Ascending aorta (tissue), 2 donors: ENCODE measurements around the gene MDH2. TPM values are rescaled to one million over a fixed set of nuclear protein-coding genes. Genes with fewer than 3 reads are reported as not detected.
"Not testable (repeated sequence)": the region's sequence is repeated elsewhere in the genome, so short reads cannot be mapped to it uniquely, and the experiment has no call there.

Source experiments
- DNase-seq, 2 donors: peaks; one replicate each; pipeline ENCODE4 v3.0.0-alpha.2; 2019; ENCODE audit warnings: low spot score in 2 of 2
- H3K27ac ChIP-seq, 2 donors: fragments of 200-600 bp; sonication (generic); one replicate each; pipeline ENCODE4 v1.5.1; 2016 to 2017; ENCODE audit warnings: mild to moderate bottlenecking in 1 of 2
- H3K27me3 ChIP-seq: fragments of 200-600 bp; sonication (generic); one replicate; pipeline ENCODE4 v1.5.1; 2017
- H3K36me3 ChIP-seq, 2 donors: fragments of 200-600 bp; sonication (generic); one replicate each; pipeline ENCODE4 v1.5.1; 2016
- H3K4me1 ChIP-seq, 2 donors: fragments of 200-600 bp; sonication (generic); one replicate each; pipeline ENCODE4 v1.5.1; 2016 to 2017; ENCODE audit warnings: mild to moderate bottlenecking in 1 of 2
- H3K4me3 ChIP-seq, 2 donors: fragments of 200-600 bp; sonication (generic); one replicate each; pipeline ENCODE4 v1.5.1; 2016 to 2017; ENCODE audit warnings: mild to moderate bottlenecking in 1 of 2
- H3K9me3 ChIP-seq, 2 donors: fragments of 200-600 bp; sonication (generic); one replicate each; pipeline ENCODE4 v1.5.1; 2016
- CTCF ChIP-seq, 3 experiments: fragments of 200-600 bp in 2 of 3; fragments of 450-650 bp in 1 of 3; sonication (generic) in 2 of 3; IDR thresholded peaks; one replicate each; pipeline ENCODE4 v1.5.1; 2016 to 2019; ENCODE audit warnings: antibody characterized with exemption in 3 of 3, mild to moderate bottlenecking in 1 of 3, moderate library complexity in 1 of 3
- intact Hi-C: fragments of 100-400 bp; cut with DNase I; formaldehyde crosslinking; loops from one replicate; pipeline ENCODE4 v1.15.1; 2023
- total RNA-seq: library from RNA; depleted of rRNA; stranded (reverse); fragments of >200 nt; gene quantifications from one replicate; pipeline ENCODE4 v1.1.0, GENCODE V29; 2016

MDH2 gene
- total RNA-seq, 1 donor from 2014 or later = 63.5 TPM

GRCh38 chr7:76089865-76090475, 42.1 kb downstream of the MDH2 start:
- no peak overlapping the region for H3K27ac ChIP-seq
- no peak overlapping the region for H3K4me3 ChIP-seq
- no peaks in the 10 kb centered on the region for H3K4me1 ChIP-seq
- H3K9me3 ChIP-seq = no peaks in the 10 kb centered on the region
- intact Hi-C loops = no loop called here
- DNase-seq = no peak
- H3K36me3 ChIP-seq = no peaks in the 10 kb centered on the region
- H3K27me3 ChIP-seq = no peaks in the 10 kb centered on the region
- TF ChIP-seq CTCF (IDR thresholded peaks at IDR 0.05) = no peak

GRCh38 chr7:76091506-76091905, 43.6 kb downstream of the MDH2 start:
- Histone ChIP-seq H3K27ac (no peak overlapping the region), H3K27me3 (no peaks in the 10 kb centered on the region), H3K4me3 (no peak overlapping the region), H3K4me1 (no peaks in the 10 kb centered on the region), H3K36me3 (no peaks in the 10 kb centered on the region), H3K9me3 (no peaks in the 10 kb centered on the region)
- intact Hi-C loops = no loop called here
- DNase-seq = no peak
- no peak for TF ChIP-seq CTCF (IDR thresholded peaks at IDR 0.05)

DNA sequence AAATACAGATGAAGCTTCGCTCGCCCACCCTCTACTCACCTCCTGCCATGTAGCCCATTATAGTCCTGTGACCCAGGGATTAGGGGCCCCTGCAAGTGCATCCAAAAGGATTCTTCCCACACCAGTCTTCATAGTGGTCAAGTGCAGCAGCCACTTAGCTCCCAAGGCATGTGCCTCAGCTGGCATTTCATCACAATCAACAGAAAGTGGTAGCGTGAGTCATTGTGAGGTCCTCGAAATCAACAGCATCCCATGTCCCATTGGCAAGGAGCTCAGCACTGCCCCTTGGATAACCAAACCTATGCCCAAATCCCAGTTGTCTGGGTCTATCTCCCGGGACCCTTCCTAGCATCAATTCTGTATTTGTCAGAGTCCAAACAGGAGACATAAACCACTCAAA, 45.6 kb downstream of the MDH2 start:
- H3K4me3 ChIP-seq, H3K27ac ChIP-seq, H3K9me3 ChIP-seq, H3K4me1 ChIP-seq, intact Hi-C loops, H3K36me3 ChIP-seq, H3K27me3 ChIP-seq, DNase-seq: not testable (repeated sequence)

GRCh38 chr7:76094326-76094725, 46.4 kb downstream of the MDH2 start:
- H3K27ac ChIP-seq, H3K4me3 ChIP-seq, DNase-seq, intact Hi-C loops, H3K4me1 ChIP-seq, H3K36me3 ChIP-seq, H3K9me3 ChIP-seq, H3K27me3 ChIP-seq: not testable (repeated sequence)

- no peak for TF ChIP-seq CTCF (IDR thresholded peaks at IDR 0.05)
- no peak for DNase-seq
- no peaks in the 10 kb centered on the region for H3K4me1 ChIP-seq
These were observed 48.0 kb downstream of the MDH2 start for GRCh38 chr7:76095908-76096307.

GRCh38 chr7:76101693-76102437, 54.0 kb downstream of the MDH2 start:
- H3K36me3 ChIP-seq, H3K9me3 ChIP-seq, H3K4me1 ChIP-seq, DNase-seq, intact Hi-C loops, H3K4me3 ChIP-seq, H3K27me3 ChIP-seq, H3K27ac ChIP-seq: not testable (repeated sequence)

More at GRCh38 chr7:76095908-76096307, 48.0 kb downstream of the MDH2 start:
- H3K36me3 ChIP-seq = no peaks in the 10 kb centered on the region
- H3K27me3 ChIP-seq = no peaks in the 10 kb centered on the region
- no peak overlapping the region for H3K4me3 ChIP-seq
- intact Hi-C loops = no loop called here
- no peaks in the 10 kb centered on the region for H3K9me3 ChIP-seq
- no peak overlapping the region for H3K27ac ChIP-seq

DNA sequence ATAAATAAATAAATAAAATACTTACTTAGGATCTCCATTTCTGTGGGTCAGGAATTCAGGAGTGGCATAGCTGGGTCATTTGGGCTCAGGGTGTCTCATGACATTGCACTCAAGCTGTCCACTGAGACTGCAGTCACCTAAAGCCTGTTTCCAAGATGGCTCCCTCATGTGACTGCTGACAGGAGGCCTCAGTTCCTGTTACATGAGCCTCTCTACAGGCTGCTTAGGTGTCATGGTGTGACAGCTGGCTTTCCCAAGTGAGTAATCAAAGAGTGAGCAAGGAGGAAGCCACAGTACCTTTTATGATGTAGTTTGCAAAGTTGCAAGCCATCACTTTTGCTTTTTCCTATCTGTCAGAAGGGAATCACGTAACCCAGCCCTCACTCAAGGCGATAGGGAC, 55.9 kb downstream of the MDH2 start:
- H3K4me1 ChIP-seq, H3K36me3 ChIP-seq, intact Hi-C loops, H3K27ac ChIP-seq, H3K27me3 ChIP-seq, DNase-seq, H3K9me3 ChIP-seq, H3K4me3 ChIP-seq: not testable (repeated sequence)

GRCh38 chr7:76106130-76106529, 58.2 kb downstream of the MDH2 start:
- H3K4me1 ChIP-seq, H3K36me3 ChIP-seq, H3K9me3 ChIP-seq, H3K27ac ChIP-seq, H3K4me3 ChIP-seq, H3K27me3 ChIP-seq, intact Hi-C loops, DNase-seq: not testable (repeated sequence)
